Activated CD4-positive, alpha-beta memory T cell treated with anti-CD3 and anti-CD28 coated beads for 36 hours (primary cell): ENCODE measurements around the gene RDH14. TPM values are rescaled to one million over a fixed set of nuclear protein-coding genes. Genes with fewer than 3 reads are reported as not detected.

Experiments
- CTCF ChIA-PET: fragments of 350-600 bp; sonication (Branson Sonifier 250); formaldehyde crosslinking; loops from one replicate; lab custom pipeline; 2021; ENCODE audit warnings: antibody characterized with exemption, inconsistent platforms; lab: Charles Lee
- POLR2A ChIA-PET: fragments of 350-600 bp; sonication (Branson Sonifier 250); formaldehyde crosslinking; loops from one replicate; lab custom pipeline; 2021; ENCODE audit warnings: antibody characterized with exemption; lab: Charles Lee
- DNase-seq: peaks from one replicate; pipeline ENCODE4 v3.0.0-alpha.2; 2020
- H3K27ac Mint-ChIP-seq: one replicate; pipeline ENCODE4 v1.8.0; 2021; ENCODE audit warnings: mixed read lengths
- H3K27me3 Mint-ChIP-seq: one replicate; pipeline ENCODE4 v1.8.0; 2021; ENCODE audit warnings: mixed read lengths
- H3K36me3 Mint-ChIP-seq: one replicate; pipeline ENCODE4 v1.8.0; 2021; ENCODE audit warnings: mixed read lengths
- H3K4me1 Mint-ChIP-seq: one replicate; pipeline ENCODE4 v1.8.0; 2021; ENCODE audit warnings: low read depth, mixed read lengths
- H3K4me3 Mint-ChIP-seq: one replicate; pipeline ENCODE4 v1.8.0; 2021; ENCODE audit warnings: mild to moderate bottlenecking, mixed read lengths
- H3K9me3 Mint-ChIP-seq: one replicate; pipeline ENCODE4 v1.8.0; 2021; ENCODE audit warnings: mixed read lengths
- intact Hi-C: fragments of 100-400 bp; cut with micrococcal nuclease; formaldehyde crosslinking; loops from one replicate; pipeline ENCODE4 v1.15.1; 2023
- total RNA-seq, 2 experiments: library from RNA; stranded (reverse); gene quantifications; one replicate each; pipeline ENCODE4 v1.2.3, GENCODE V29; 2021

Gene RDH14
- total RNA-seq, 2 experiments from 2014 or later: 14.1 to 14.4 TPM

- no peak for DNase-seq
- intact Hi-C loops: no loop called here
- POLR2A ChIA-PET: no interaction called here
- Mint-ChIP-seq H3K4me3 (no peak overlapping the region), H3K9me3 (no peaks in the 10 kb centered on the region), H3K27ac (no peak overlapping the region), H3K4me1 (no peaks in the 10 kb centered on the region), H3K27me3 (peaks cover 22% of the 10 kb centered on the region), H3K36me3 (no peaks in the 10 kb centered on the region)
- CTCF ChIA-PET: interaction anchor here (0.6 kb wide), 1 partner anchor 340 kb away, joined by 3 read pairs; no protein-coding TSS in a partner anchor
Observed at GRCh38 chr2:18518116-18519111, 42.0 kb downstream of the RDH14 start.

- no peaks in the 10 kb centered on the region for H3K9me3 Mint-ChIP-seq
- no peaks in the 10 kb centered on the region for H3K36me3 Mint-ChIP-seq
- intact Hi-C loops: no loop called here
- POLR2A ChIA-PET: no interaction called here
- H3K27ac Mint-ChIP-seq: no peak overlapping the region
- H3K27me3 Mint-ChIP-seq: peaks cover 24% of the 10 kb centered on the region
- no peak for DNase-seq
- no peaks in the 10 kb centered on the region for H3K4me1 Mint-ChIP-seq
- CTCF ChIA-PET: interaction anchor here (1.0 to 1.9 kb wide), 2 partner anchors 10 to 488 kb away, joined by 4 to 5 read pairs; no protein-coding TSS in a partner anchor
- no peak overlapping the region for H3K4me3 Mint-ChIP-seq
Observed at GRCh38 chr2:18517386-18517785, 43.1 kb downstream of the RDH14 start.

GRCh38 chr2:18516112-18516511, 44.3 kb downstream of the RDH14 start:
- Mint-ChIP-seq H3K27me3 (peaks cover 28% of the 10 kb centered on the region), H3K4me3 (no peak overlapping the region), H3K4me1 (no peaks in the 10 kb centered on the region), H3K9me3 (no peaks in the 10 kb centered on the region), H3K36me3 (no peaks in the 10 kb centered on the region), H3K27ac (no peak overlapping the region)
- ChIA-PET POLR2A (no interaction called here), CTCF (interaction anchor here (0.6 to 1.9 kb wide), 2 partner anchors 9 to 424 kb away, joined by 3 to 4 read pairs; no protein-coding TSS in a partner anchor)
- intact Hi-C loops: no loop called here
- DNase-seq: no peak

- ChIA-PET POLR2A (no interaction called here), CTCF (interaction anchor here (0.7 kb wide), 1 partner anchor 1372 kb away, joined by 4 read pairs; no protein-coding TSS in a partner anchor)
- Mint-ChIP-seq H3K27me3 (peaks cover 29% of the 10 kb centered on the region), H3K4me1 (no peaks in the 10 kb centered on the region), H3K4me3 (no peak overlapping the region), H3K27ac (no peak overlapping the region), H3K36me3 (no peaks in the 10 kb centered on the region), H3K9me3 (no peaks in the 10 kb centered on the region)
- intact Hi-C loops: no loop called here
- no peak for DNase-seq
Observed at GRCh38 chr2:18514526-18515461, 45.7 kb downstream of the RDH14 start.

GRCh38 chr2:18510775-18511174, 49.7 kb downstream of the RDH14 start:
- POLR2A ChIA-PET: no interaction called here
- CTCF ChIA-PET: interaction anchor here (2.7 kb wide), 1 partner anchor 10 kb away, joined by 11 read pairs; no protein-coding TSS in a partner anchor
- H3K9me3 Mint-ChIP-seq: no peaks in the 10 kb centered on the region
- intact Hi-C loops: no loop called here
- DNase-seq: no peak
- H3K4me3 Mint-ChIP-seq: no peak overlapping the region
- H3K4me1 Mint-ChIP-seq: no peaks in the 10 kb centered on the region
- peaks cover 12% of the 10 kb centered on the region for H3K27me3 Mint-ChIP-seq
- H3K27ac Mint-ChIP-seq: no peak overlapping the region
- H3K36me3 Mint-ChIP-seq: no peaks in the 10 kb centered on the region

- POLR2A ChIA-PET: no interaction called here
- Mint-ChIP-seq H3K27me3 (peaks cover 11% of the 10 kb centered on the region), H3K27ac (no peak overlapping the region), H3K9me3 (no peaks in the 10 kb centered on the region), H3K4me3 (no peak overlapping the region), H3K36me3 (no peaks in the 10 kb centered on the region), H3K4me1 (no peaks in the 10 kb centered on the region)
- CTCF ChIA-PET: interaction anchor here (1.3 to 1.6 kb wide), 2 partner anchors 10 to 14 kb away, joined by 3 to 4 read pairs; no protein-coding TSS in a partner anchor
- DNase-seq: no peak
- intact Hi-C loops: no loop called here
Observed at GRCh38 chr2:18506883-18507509, 53.5 kb downstream of the RDH14 start.

- Mint-ChIP-seq H3K4me3 (no peak overlapping the region), H3K27me3 (peaks cover 9% of the 10 kb centered on the region), H3K27ac (no peak overlapping the region), H3K4me1 (no peaks in the 10 kb centered on the region), H3K36me3 (no peaks in the 10 kb centered on the region), H3K9me3 (no peaks in the 10 kb centered on the region)
- intact Hi-C loops: no loop called here
- DNase-seq: no peak
- CTCF ChIA-PET: no interaction called here
- POLR2A ChIA-PET: no interaction called here
Observed at GRCh38 chr2:18505703-18506341, 54.6 kb downstream of the RDH14 start.

Other genes starting within 250 kb of the RDH14 start
- not detected for gene NT5C1B, start 28.9 kb upstream of the RDH14 start, total RNA-seq